GM21825 (cell line): ENCODE data around the gene RHBDF2.

Experiments
- ATAC-seq: cut with Tn5 transposase; IDR thresholded peaks from one replicate; pipeline ENCODE4 v1.9.1; 2021; ENCODE audit warnings: mild to moderate bottlenecking, moderate library complexity; ENCODE audit not compliant: unreplicated experiment

Gene RHBDF2

GRCh38 chr17:76441686-76442340, 59.4 kb downstream of the RHBDF2 start:
- ATAC-seq, result no peak

GRCh38 chr17:76440751-76441362, 60.4 kb downstream of the RHBDF2 start:
- ATAC-seq, result no peak

GRCh38 chr17:76439314-76439928, 61.8 kb downstream of the RHBDF2 start:
- no peak for ATAC-seq

- no peak for ATAC-seq
Measured at GRCh38 chr17:76438906-76439305, 62.3 kb downstream of the RHBDF2 start.

- ATAC-seq, result no peak
Measured at GRCh38 chr17:76437467-76438402, 63.5 kb downstream of the RHBDF2 start.

GRCh38 chr17:76435751-76436150, 65.5 kb downstream of the RHBDF2 start:
- ATAC-seq, result no peak

GRCh38 chr17:76434870-76435269, 66.4 kb downstream of the RHBDF2 start:
- ATAC-seq, result no peak

GRCh38 chr17:76433693-76434092, 67.5 kb downstream of the RHBDF2 start:
- ATAC-seq, result no peak

GRCh38 chr17:76432712-76433336, 68.4 kb downstream of the RHBDF2 start:
- no peak for ATAC-seq

- ATAC-seq, result no peak
Measured at GRCh38 chr17:76432004-76432403, 69.2 kb downstream of the RHBDF2 start.

GRCh38 chr17:76431509-76431908, 69.7 kb downstream of the RHBDF2 start:
- ATAC-seq, result no peak

- no peak for ATAC-seq
Measured at GRCh38 chr17:76428511-76428910, 72.7 kb downstream of the RHBDF2 start.

- no peak for ATAC-seq
Measured at GRCh38 chr17:76427501-76428231, 73.6 kb downstream of the RHBDF2 start.

GRCh38 chr17:76426853-76427252, 74.4 kb downstream of the RHBDF2 start:
- ATAC-seq, result no peak

GRCh38 chr17:76422860-76423259, 78.4 kb downstream of the RHBDF2 start:
- ATAC-seq, result no peak

- no peak for ATAC-seq
Measured at GRCh38 chr17:76422406-76422805, 78.8 kb downstream of the RHBDF2 start.

- ATAC-seq, result no peak
Measured at GRCh38 chr17:76421044-76421407, 80.2 kb downstream of the RHBDF2 start.
